Fibroblast of lung (primary cell): ENCODE results near the gene CCDC38. TPM values are rescaled to one million over a fixed set of nuclear protein-coding genes. Genes with fewer than 3 reads are reported as not detected.

Experiments used
- DNase-seq, 2 donors: peaks; one replicate each; pipeline versions ENCODE4 v3.0.0 to v3.0.0-alpha.2; 2010; ENCODE audit warnings: low read depth in 2 of 2
- H2AFZ ChIP-seq: 2 replicates; pipeline ENCODE4 v1.5.1; 2012; ENCODE audit warnings: low read length, control low read depth, inconsistent platforms
- H3K27ac ChIP-seq: 2 replicates; pipeline ENCODE4 v1.5.1; 2011; ENCODE audit warnings: low read length, control low read depth; ENCODE audit not compliant: insufficient read depth
- H3K27me3 ChIP-seq: 2 replicates; pipeline ENCODE4 v1.5.1; 2011; ENCODE audit warnings: mild to moderate bottlenecking, low read length; ENCODE audit not compliant: control insufficient read depth, insufficient read depth
- H3K36me3 ChIP-seq: 2 replicates; pipeline ENCODE4 v1.5.1; 2011; ENCODE audit warnings: low read length; ENCODE audit not compliant: control insufficient read depth, insufficient read depth
- H3K4me1 ChIP-seq: 2 replicates; pipeline ENCODE4 v1.5.1; 2011; ENCODE audit warnings: low read length; ENCODE audit not compliant: control insufficient read depth, insufficient read depth; ENCODE audit errors: extremely low read depth
- H3K4me2 ChIP-seq: 2 replicates; pipeline ENCODE4 v1.5.1; 2011; ENCODE audit warnings: low read length, control low read depth; ENCODE audit not compliant: insufficient read depth; ENCODE audit errors: extremely low read depth
- H3K4me3 ChIP-seq, 4 experiments: fragments of 200-600 bp in 1 of 4; sonication (generic) in 1 of 4; replicated peaks in 1 of 4; 2 replicates each; pipeline ENCODE4 v1.5.1; 2011 to 2016; ENCODE audit warnings: low read length in 4 of 4, low read depth in 3 of 4, mild to moderate bottlenecking in 3 of 4, control low read depth in 2 of 4, inconsistent platforms in 1 of 4, mixed read lengths in 1 of 4; ENCODE audit not compliant: insufficient read depth in 1 of 4; ENCODE audit errors: control extremely low read depth in 1 of 4
- H3K79me2 ChIP-seq: 2 replicates; pipeline ENCODE4 v1.5.1; 2012; ENCODE audit warnings: mild to moderate bottlenecking, low read length, inconsistent platforms; ENCODE audit not compliant: control insufficient read depth, insufficient read depth
- H3K9ac ChIP-seq: 2 replicates; pipeline ENCODE4 v1.5.1; 2011; ENCODE audit warnings: mild to moderate bottlenecking, low read length, control low read depth; ENCODE audit not compliant: insufficient read depth
- H3K9me3 ChIP-seq: 2 replicates; pipeline ENCODE4 v1.5.1; 2012; ENCODE audit warnings: low read depth, low read length; ENCODE audit not compliant: control insufficient read depth, insufficient read depth
- H4K20me1 ChIP-seq: 2 replicates; pipeline ENCODE4 v1.5.1; 2011; ENCODE audit warnings: low read length; ENCODE audit not compliant: control insufficient read depth, insufficient read depth; ENCODE audit errors: extremely low read depth
- CTCF ChIP-seq, 2 donors: IDR thresholded peaks in 1 of 2; conservative IDR thresholded peaks in 1 of 2; 1 replicate in 1 of 2; 2 replicates in 1 of 2; pipeline ENCODE4 v1.5.1; 2011 to 2012; ENCODE audit warnings: low read length in 2 of 2, control low read depth in 1 of 2, inconsistent platforms in 1 of 2, low read depth in 1 of 2, mild to moderate bottlenecking in 1 of 2
- EZH2 ChIP-seq: IDR thresholded peaks from 2 replicates; pipeline ENCODE4 v1.5.1; 2012; ENCODE audit warnings: low read length, control low read depth, mild to moderate bottlenecking; ENCODE audit errors: missing control alignments
- polyA plus RNA-seq, 2 donors: library from polyadenylated mRNA; depleted of rRNA in 1 of 2; stranded (reverse) in 1 of 2; unstranded in 1 of 2; fragments of >200 nt; gene quantifications; 2 replicates each; pipeline ENCODE4 v1.2.1, GENCODE V29; 2011 to 2012; ENCODE audit warnings: missing spikeins in 1 of 2
- total RNA-seq: library from RNA; depleted of rRNA; stranded (reverse); fragments of >200 nt; gene quantifications from 2 replicates; pipeline ENCODE4 v1.2.1, GENCODE V29; 2014

The CCDC38 gene
- total and polyA plus RNA-seq, 2 donors (not counting 1 experiment from before 2014, with no cell fraction given), result 0.05 TPM; not detected in 1

DNA sequence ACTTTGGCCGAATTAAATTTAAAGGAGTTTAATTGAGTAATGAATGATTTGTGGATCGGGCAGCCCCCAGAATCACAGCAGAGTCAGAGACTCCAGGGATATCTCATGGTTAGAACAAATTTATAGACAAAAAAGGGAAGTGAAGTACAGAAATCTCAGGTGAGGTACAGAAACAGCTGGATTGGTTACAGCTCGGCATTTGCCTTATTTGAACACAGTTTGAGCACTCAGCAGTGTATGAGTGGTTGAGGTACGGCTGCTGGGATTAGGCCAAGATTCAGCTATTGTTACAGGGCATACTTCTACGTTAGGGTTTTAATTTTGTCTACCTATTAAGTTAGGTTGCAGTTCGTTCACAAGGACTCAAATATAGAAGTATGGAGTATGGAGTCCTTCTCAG is 23.3 kb downstream of the CCDC38 start:
- TF ChIP-seq EZH2 (no peak), CTCF (conservative IDR thresholded peaks at IDR 0.05 in 1 of 2, IDR thresholded peaks at IDR 0.05 in 1 of 2; ENCODE audit: low read depth in 1 of 2, low read length in 2 of 2) (no peak)
- H3K4me3 ChIP-seq, result no peak overlapping the region
- no peak overlapping the region for H2AFZ ChIP-seq
- DNase-seq, result no peak
- H3K36me3 ChIP-seq, result no peaks in the 10 kb centered on the region
- no peaks in the 10 kb centered on the region for H3K9me3 ChIP-seq
- no peaks in the 10 kb centered on the region for H4K20me1 ChIP-seq
- no peak overlapping the region for H3K4me2 ChIP-seq
- no peaks in the 10 kb centered on the region for H3K79me2 ChIP-seq
- no peak overlapping the region for H3K27ac ChIP-seq
- peaks cover 4% of the 10 kb centered on the region for H3K27me3 ChIP-seq
- no peak overlapping the region for H3K9ac ChIP-seq
- no peaks in the 10 kb centered on the region for H3K4me1 ChIP-seq

GRCh38 chr12:95918194-95918993 is 24.0 kb downstream of the CCDC38 start:
- Histone ChIP-seq H2AFZ (no peak overlapping the region), H3K36me3 (no peaks in the 10 kb centered on the region), H3K4me2 (no peak overlapping the region), H3K27me3 (peaks cover 4% of the 10 kb centered on the region), H3K4me1 (no peaks in the 10 kb centered on the region), H3K9ac (no peak overlapping the region), H3K9me3 (no peaks in the 10 kb centered on the region), H4K20me1 (no peaks in the 10 kb centered on the region), H3K27ac (no peak overlapping the region), H3K4me3 (no peak overlapping the region), H3K79me2 (no peaks in the 10 kb centered on the region)
- TF ChIP-seq EZH2, result no peak
- peak; percentile 92 to 96 for TF ChIP-seq CTCF (conservative IDR thresholded peaks at IDR 0.05 in 1 of 2, IDR thresholded peaks at IDR 0.05 in 1 of 2; ENCODE audit: low read depth in 1 of 2, low read length in 2 of 2)
- peak; percentile 35 to 53 for DNase-seq

DNA sequence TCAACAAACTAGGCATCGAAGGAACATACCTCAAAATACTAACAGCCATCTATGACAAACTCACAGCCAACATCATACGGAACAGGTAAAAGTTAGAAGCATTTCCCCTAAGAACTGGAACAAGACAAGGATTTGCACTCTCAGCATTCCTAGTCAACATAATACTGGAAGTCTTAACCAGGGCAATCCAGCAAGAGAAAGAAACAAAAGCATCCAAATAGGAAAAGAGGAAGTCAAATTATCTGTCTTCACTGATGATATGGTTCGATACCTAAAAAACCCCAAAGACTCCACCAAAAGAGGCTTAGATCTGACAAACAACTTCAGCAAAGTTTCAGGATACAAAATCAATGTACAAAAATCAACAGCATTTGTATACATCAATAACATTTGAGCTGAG is 32.5 kb downstream of the CCDC38 start:
- Histone ChIP-seq H3K4me3 (no peak overlapping the region), H3K4me2 (no peak overlapping the region), H3K9ac (no peak overlapping the region), H2AFZ (no peak overlapping the region), H3K27me3 (no peaks in the 10 kb centered on the region), H3K27ac (no peak overlapping the region), H4K20me1 (no peaks in the 10 kb centered on the region), H3K79me2 (no peaks in the 10 kb centered on the region), H3K36me3 (no peaks in the 10 kb centered on the region), H3K4me1 (no peaks in the 10 kb centered on the region), H3K9me3 (no peaks in the 10 kb centered on the region)
- TF ChIP-seq EZH2 (no peak), CTCF (conservative IDR thresholded peaks at IDR 0.05 in 1 of 2, IDR thresholded peaks at IDR 0.05 in 1 of 2; ENCODE audit: low read depth in 1 of 2, low read length in 2 of 2) (no peak)
- no peak for DNase-seq
